H1 (cell line): Measurements from ENCODE around the gene LRCH1. TPM values are rescaled to one million over a fixed set of nuclear protein-coding genes. Genes with fewer than 3 reads are reported as not detected.
A peak's percentile ranks its signal among the peaks of the same experiment; 100 is the strongest.

Source experiments
- ATF3 ChIP-seq: IDR thresholded peaks from 2 replicates; pipeline ENCODE4 v1.6.1; 2011; ENCODE audit warnings: low read depth, mild to moderate bottlenecking, low read length; ENCODE audit not compliant: insufficient read depth
- BACH1 ChIP-seq: IDR thresholded peaks from 2 replicates; pipeline ENCODE4 v1.6.1; 2012; ENCODE audit warnings: low read length, improper control_type of control experiment
- BCL11A ChIP-seq, 2 experiments: IDR thresholded peaks; one replicate each; pipeline ENCODE4 v1.6.1; 2011; ENCODE audit warnings: low read depth in 2 of 2, low read length in 2 of 2, mild to moderate bottlenecking in 2 of 2
- CBX5 ChIP-seq: fragments of 300-800, 300-1000 bp; sonication (generic); IDR thresholded peaks from 2 replicates; pipeline ENCODE4 v1.7.1; 2016; ENCODE audit warnings: antibody characterized with exemption, low read length, low read depth
- CBX8 ChIP-seq: fragments of 300-800, 300-1000 bp; sonication (generic); IDR thresholded peaks from 2 replicates; pipeline ENCODE4 v1.7.1; 2016; ENCODE audit warnings: low read depth, low read length, borderline replicate concordance
- CHD1 ChIP-seq: IDR thresholded peaks from 2 replicates; pipeline ENCODE4 v1.6.1; 2012; ENCODE audit warnings: low read depth, low read length, improper control_type of control experiment
- CREB1 ChIP-seq: IDR thresholded peaks from 2 replicates; pipeline ENCODE4 v1.6.1; 2012; ENCODE audit warnings: inconsistent platforms
- FOSL1 ChIP-seq: IDR thresholded peaks from 2 replicates; pipeline ENCODE4 v1.6.1; 2011; ENCODE audit warnings: mild to moderate bottlenecking, low read depth, low read length, moderate library complexity; ENCODE audit not compliant: insufficient read depth
- GABPA ChIP-seq: IDR thresholded peaks from 2 replicates; pipeline ENCODE4 v1.6.1; 2011; ENCODE audit warnings: mild to moderate bottlenecking, low read length, moderate library complexity, borderline replicate concordance; ENCODE audit not compliant: insufficient read depth
- HDAC2 ChIP-seq, 2 experiments: fragments of 300-600 bp in 1 of 2; sonication (generic) in 1 of 2; IDR thresholded peaks; 2 replicates each; pipeline ENCODE4 v1.6.1; 2011 to 2012; ENCODE audit warnings: low read depth in 2 of 2, low read length in 2 of 2, mild to moderate bottlenecking in 2 of 2, moderate library complexity in 2 of 2, borderline replicate concordance in 1 of 2, inconsistent platforms in 1 of 2
- HDAC6 ChIP-seq: IDR thresholded peaks from one replicate; pipeline ENCODE4 v1.7.1; 2012; ENCODE audit warnings: low read depth, mild to moderate bottlenecking, inconsistent platforms, low read length, moderate library complexity
- JUN ChIP-seq: IDR thresholded peaks from 2 replicates; pipeline ENCODE4 v1.6.1; 2011; ENCODE audit warnings: low read depth, mild to moderate bottlenecking, improper control_type of control experiment, low read length
- KDM1A ChIP-seq: fragments of 200-600, 300-600 bp; sonication (generic); IDR thresholded peaks from 2 replicates; pipeline ENCODE4 v1.7.1; 2016; ENCODE audit warnings: mild to moderate bottlenecking, low read length, borderline replicate concordance
- KDM4A ChIP-seq: IDR thresholded peaks from one replicate; pipeline ENCODE4 v1.7.1; 2012; ENCODE audit warnings: low read depth, mild to moderate bottlenecking, moderate library complexity, low read length, inconsistent platforms; ENCODE audit not compliant: severe bottlenecking
- POLR2A ChIP-seq, 2 experiments: IDR thresholded peaks; 1 replicate in 1 of 2; 2 replicates in 1 of 2; pipeline ENCODE4 v1.6.1; 2011; ENCODE audit warnings: low read depth in 2 of 2, low read length in 2 of 2, mild to moderate bottlenecking in 2 of 2; ENCODE audit errors: control extremely low read depth in 1 of 2
- POLR2AphosphoS5 ChIP-seq: IDR thresholded peaks from 2 replicates; pipeline ENCODE4 v1.6.1; 2011; ENCODE audit warnings: low read depth, low read length
- RBBP5 ChIP-seq: IDR thresholded peaks from 2 replicates; pipeline ENCODE4 v1.7.1; 2012; ENCODE audit warnings: low read depth, mild to moderate bottlenecking, inconsistent platforms, low read length, moderate library complexity, borderline replicate concordance
- SIN3A ChIP-seq, 2 experiments: IDR thresholded peaks in 1 of 2; conservative IDR thresholded peaks in 1 of 2; 2 replicates each; pipeline ENCODE4 v1.6.1; 2011 to 2012; ENCODE audit warnings: low read length in 2 of 2, improper control_type of control experiment in 1 of 2, low read depth in 1 of 2, mild to moderate bottlenecking in 1 of 2
- SIRT6 ChIP-seq: IDR thresholded peaks from one replicate; pipeline ENCODE4 v1.7.1; 2012; ENCODE audit warnings: low read length, inconsistent platforms
- SP2 ChIP-seq: IDR thresholded peaks from 2 replicates; pipeline ENCODE4 v1.6.1; 2012; ENCODE audit warnings: mild to moderate bottlenecking, low read length, inconsistent platforms
- TEAD4 ChIP-seq: IDR thresholded peaks from 2 replicates; pipeline ENCODE4 v1.6.1; 2012; ENCODE audit warnings: low read depth, low read length, inconsistent platforms, mixed read lengths
- ZNF274 ChIP-seq: IDR thresholded peaks from 2 replicates; pipeline ENCODE4 v1.7.0; 2012; ENCODE audit warnings: low read length, borderline replicate concordance; ENCODE audit errors: extremely low read depth
- polyA plus RNA-seq, 7 experiments: library from polyadenylated mRNA; depleted of rRNA in 3 of 7; stranded (reverse) in 5 of 7; unstranded in 2 of 7; fragments of >200 nt in 5 of 7; fragments of 200-250 nt in 2 of 7; gene quantifications; 1 replicate in 5 of 7; 2 replicates in 1 of 7; 4 replicates in 1 of 7; pipeline versions ENCODE4 v1.2.1 to v1.2.3, GENCODE V29; 2011 to 2013; ENCODE audit warnings: missing spikeins in 2 of 7, mixed read lengths in 2 of 7
- total RNA-seq: library from RNA; stranded (reverse); fragmentation: NEBNext Ultra II Directional; extraction: Animal tissue kit (Norgen Biotek cat#: 25700); gene quantifications from 2 replicates; pipeline ENCODE4 v1.2.1, GENCODE V29; 2021
- TF ChIP-seq, protein P1 (sequence below): IDR thresholded peaks from 2 replicates; pipeline ENCODE4 v1.6.1; 2011; ENCODE audit warnings: low read length, improper control_type of control experiment

The LRCH1 gene
- total and polyA plus RNA-seq, 2 of the 8 experiments (the other 6 are each of a cell fraction or from before 2014, with no cell fraction given): 3.0 to 10.1 TPM

DNA sequence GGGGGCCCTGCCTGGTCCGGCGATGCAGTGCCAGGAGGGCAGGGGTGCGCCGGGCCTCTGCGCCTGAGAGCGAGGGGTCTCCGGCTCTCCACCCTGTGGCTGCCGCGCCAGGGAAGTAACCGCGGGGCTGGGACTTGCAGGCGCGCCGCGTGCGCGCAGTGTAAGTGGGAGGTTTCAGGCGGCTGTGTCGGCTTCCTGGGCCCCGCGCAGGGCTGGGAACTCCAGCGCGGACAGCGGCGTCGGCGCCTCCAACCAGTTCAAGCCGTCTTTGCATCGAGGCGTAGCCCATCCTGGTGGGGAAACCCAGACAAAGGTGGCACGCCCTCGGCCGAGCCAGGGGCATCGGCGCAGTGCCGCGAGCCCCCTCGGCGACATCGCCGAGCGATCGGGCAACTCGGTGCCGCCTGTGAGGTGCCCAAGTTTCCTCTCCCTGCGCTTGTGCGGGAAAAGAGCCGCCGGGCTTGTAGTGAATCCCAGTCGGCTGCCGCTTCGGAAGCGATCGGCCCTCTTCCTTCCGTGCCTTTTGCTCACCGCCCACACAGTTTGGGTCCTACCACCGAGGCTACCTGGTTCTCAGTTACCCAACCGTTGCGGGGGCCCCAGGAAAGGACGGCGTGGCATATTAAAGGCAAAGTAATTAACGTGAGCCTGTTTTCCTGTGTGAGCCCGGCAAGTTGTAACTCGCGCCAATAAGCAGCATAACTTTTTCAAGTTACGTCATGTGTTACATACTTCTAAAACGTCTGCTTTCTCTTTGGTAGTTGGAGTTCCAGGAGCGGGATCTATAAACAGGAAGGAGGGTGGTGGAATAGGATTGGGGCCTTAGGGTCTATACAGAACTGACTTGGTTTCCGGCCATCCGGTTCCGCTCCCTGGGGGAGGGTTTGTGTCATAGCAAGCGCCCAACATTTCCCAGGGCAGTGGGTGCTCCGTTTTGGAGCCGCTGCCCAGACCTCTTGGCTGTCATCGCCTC lies 1.2 kb downstream of the LRCH1 start (continued):
- TF ChIP-seq RBBP5: peak; percentile 40; the same call in 1 of the 2 replicates
- no peak for TF ChIP-seq CBX5
- TF ChIP-seq BCL11A (IDR thresholded peaks at IDR 0.05; ENCODE audit: low read depth in 2 of 2, low read length in 2 of 2): no peak
- TF ChIP-seq, protein P1, sequence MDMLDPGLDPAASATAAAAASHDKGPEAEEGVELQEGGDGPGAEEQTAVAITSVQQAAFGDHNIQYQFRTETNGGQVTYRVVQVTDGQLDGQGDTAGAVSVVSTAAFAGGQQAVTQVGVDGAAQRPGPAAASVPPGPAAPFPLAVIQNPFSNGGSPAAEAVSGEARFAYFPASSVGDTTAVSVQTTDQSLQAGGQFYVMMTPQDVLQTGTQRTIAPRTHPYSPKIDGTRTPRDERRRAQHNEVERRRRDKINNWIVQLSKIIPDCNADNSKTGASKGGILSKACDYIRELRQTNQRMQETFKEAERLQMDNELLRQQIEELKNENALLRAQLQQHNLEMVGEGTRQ: no peak
- no peak for TF ChIP-seq CHD1
- no peak for TF ChIP-seq POLR2AphosphoS5
- TF ChIP-seq ATF3: no peak
- no peak for TF ChIP-seq TEAD4
- no peak for TF ChIP-seq GABPA
- TF ChIP-seq ZNF274: no peak
- TF ChIP-seq KDM1A: no peak
- TF ChIP-seq KDM4A: peak; percentile 42
- no peak for TF ChIP-seq HDAC2 (IDR thresholded peaks at IDR 0.05; ENCODE audit: borderline replicate concordance in 1 of 2, low read depth in 2 of 2, low read length in 2 of 2)
- no peak for TF ChIP-seq FOSL1
- no peak for TF ChIP-seq JUN
- no peak for TF ChIP-seq SIRT6
- no peak for TF ChIP-seq SIN3A (conservative IDR thresholded peaks at IDR 0.05 in 1 of 2, IDR thresholded peaks at IDR 0.05 in 1 of 2; ENCODE audit: low read depth in 1 of 2, low read length in 2 of 2)
- no peak; a peak in 1 of 3 replicates for TF ChIP-seq POLR2A (IDR thresholded peaks at IDR 0.05; ENCODE audit: control extremely low read depth in 1 of 2, low read depth in 2 of 2, low read length in 2 of 2)
- no peak for TF ChIP-seq BACH1
- TF ChIP-seq CREB1: no peak
- no peak for TF ChIP-seq CBX8
- no peak for TF ChIP-seq HDAC6
- TF ChIP-seq SP2: no peak
